IMR-90 (cell line): ENCODE results near the gene SLC4A9. TPM values are rescaled to one million over a fixed set of nuclear protein-coding genes. Genes with fewer than 3 reads are reported as not detected.
A peak's percentile ranks its signal among the peaks of the same experiment; 100 is the strongest.

ENCODE experiments used
- ATAC-seq: fragments of 200-7000 bp; cut with Tn5 transposase; 2 replicates; pipeline ENCODE4 v1.9.1; 2020; ENCODE audit warnings: low read depth, mild to moderate bottlenecking, moderate library complexity
- BruUV-seq: library from RNA; stranded (reverse); fragments of 400-500 nt; replicated peaks from 2 replicates; lab custom pipeline; 2021; lab: Mats Ljungman, UMichigan
- CTCF ChIA-PET: fragments of 300-600 bp; formaldehyde crosslinking; extraction: SDS; loops from one replicate; lab custom pipeline; 2021; ENCODE audit warnings: antibody characterized with exemption; lab: Yijun Ruan, JAX
- POLR2A ChIA-PET: fragments of 300-600 bp; sonication (Branson Sonifier 250); formaldehyde crosslinking; loops from one replicate; lab custom pipeline; 2022; ENCODE audit warnings: antibody characterized with exemption; ENCODE audit not compliant: unreplicated experiment; lab: Charles Lee
- DNase-seq: peaks from one replicate; pipeline ENCODE4 v3.0.0; 2013
- H2AFZ ChIP-seq: replicated peaks from 2 replicates; pipeline ENCODE3; 2013; ENCODE audit warnings: low read length, mild to moderate bottlenecking; ENCODE audit not compliant: poor library complexity
- H2AK5ac ChIP-seq: 2 replicates; pipeline ENCODE4 v1.6.1; 2013; ENCODE audit warnings: low read depth, low read length, inconsistent platforms
- H2AK9ac ChIP-seq: replicated peaks from 2 replicates; pipeline ENCODE3; 2013; ENCODE audit warnings: mild to moderate bottlenecking, low read depth, low read length, moderate library complexity; ENCODE audit not compliant: poor library complexity
- H2BK120ac ChIP-seq: 2 replicates; pipeline ENCODE4 v1.6.1; 2013; ENCODE audit warnings: low read depth, low read length, inconsistent platforms
- H2BK15ac ChIP-seq: 3 replicates; pipeline ENCODE4 v1.6.1; 2013; ENCODE audit warnings: low read depth, low read length, inconsistent platforms
- H2BK20ac ChIP-seq: 2 replicates; pipeline ENCODE4 v1.6.1; 2013; ENCODE audit warnings: low read depth, mild to moderate bottlenecking, inconsistent platforms, low read length, moderate library complexity
- H2BK5ac ChIP-seq: 2 replicates; pipeline ENCODE4 v1.6.1; 2013; ENCODE audit warnings: mild to moderate bottlenecking, low read depth, low read length, inconsistent platforms; ENCODE audit not compliant: poor library complexity, severe bottlenecking
- H3K14ac ChIP-seq: replicated peaks from 2 replicates; pipeline ENCODE4 v1.6.1; 2013; ENCODE audit warnings: low read depth, low read length, inconsistent platforms
- H3K18ac ChIP-seq: 2 replicates; pipeline ENCODE4 v1.6.1; 2013; ENCODE audit warnings: low read depth, low read length, control low read depth
- H3K23ac ChIP-seq: 2 replicates; pipeline ENCODE4 v1.6.1; 2013; ENCODE audit warnings: low read depth, low read length, inconsistent platforms
- H3K27ac ChIP-seq: 2 replicates; pipeline ENCODE4 v1.5.1; 2013; ENCODE audit warnings: mild to moderate bottlenecking, control low read depth, low read length; ENCODE audit not compliant: insufficient read depth
- H3K27me3 ChIP-seq: 2 replicates; pipeline ENCODE4 v1.6.1; 2013; ENCODE audit warnings: low read length; ENCODE audit not compliant: control insufficient read depth, insufficient read depth
- H3K36me3 ChIP-seq: 2 replicates; pipeline ENCODE4 v1.6.1; 2013; ENCODE audit warnings: low read length, mixed read lengths; ENCODE audit not compliant: control insufficient read depth, insufficient read depth
- H3K4ac ChIP-seq: 2 replicates; pipeline ENCODE4 v1.6.1; 2013; ENCODE audit warnings: low read depth, low read length, inconsistent platforms
- H3K4me1 ChIP-seq: 2 replicates; pipeline ENCODE4 v1.6.1; 2013; ENCODE audit warnings: low read length, mixed read lengths; ENCODE audit not compliant: control insufficient read depth, insufficient read depth
- H3K4me2 ChIP-seq: 2 replicates; pipeline ENCODE4 v1.6.1; 2013; ENCODE audit warnings: low read depth, mild to moderate bottlenecking, control low read depth, low read length, moderate library complexity
- H3K4me3 ChIP-seq: 2 replicates; pipeline ENCODE4 v1.5.1; 2013; ENCODE audit warnings: low read depth, mild to moderate bottlenecking, control low read depth, low read length, moderate library complexity; ENCODE audit not compliant: insufficient read depth
- H3K56ac ChIP-seq: 2 replicates; pipeline ENCODE4 v1.6.1; 2013; ENCODE audit warnings: low read length, inconsistent platforms; ENCODE audit not compliant: insufficient read depth; ENCODE audit errors: extremely low read depth
- H3K79me1 ChIP-seq, 2 experiments: 2 replicates each; pipeline ENCODE4 v1.6.1; 2013; ENCODE audit warnings: low read length in 2 of 2, inconsistent platforms in 1 of 2, low read depth in 1 of 2
- H3K9ac ChIP-seq: 2 replicates; pipeline ENCODE4 v1.6.1; 2013; ENCODE audit warnings: low read depth, low read length, control low read depth
- H3K9me1 ChIP-seq: 2 replicates; pipeline ENCODE4 v1.6.1; 2013; ENCODE audit warnings: low read length, inconsistent platforms; ENCODE audit not compliant: insufficient read depth
- H3K9me3 ChIP-seq: 2 replicates; pipeline ENCODE4 v1.6.1; 2013; ENCODE audit warnings: low read length; ENCODE audit not compliant: control insufficient read depth, insufficient read depth
- H4K20me1 ChIP-seq: 2 replicates; pipeline ENCODE4 v1.6.1; 2013; ENCODE audit warnings: low read length, inconsistent platforms; ENCODE audit not compliant: insufficient read depth
- H4K5ac ChIP-seq: 2 replicates; pipeline ENCODE4 v1.6.1; 2013; ENCODE audit warnings: mild to moderate bottlenecking, low read depth, low read length, control low read depth
- H4K8ac ChIP-seq, 2 experiments: 2 replicates each; pipeline ENCODE4 v1.6.1; 2013; ENCODE audit warnings: low read depth in 2 of 2, low read length in 2 of 2, control low read depth in 1 of 2, inconsistent platforms in 1 of 2
- H4K91ac ChIP-seq: 2 replicates; pipeline ENCODE4 v1.6.1; 2013; ENCODE audit warnings: low read depth, low read length, inconsistent platforms; ENCODE audit not compliant: insufficient read depth
- BHLHE40 ChIP-seq: fragments of 150-350 bp; IDR thresholded peaks from 2 replicates; pipeline ENCODE4 v1.6.1; 2016; ENCODE audit warnings: mild to moderate bottlenecking, low read depth, low read length
- CEBPB ChIP-seq: IDR thresholded peaks from 2 replicates; pipeline ENCODE4 v1.6.1; 2012; ENCODE audit warnings: low read depth, low read length, improper control_type of control experiment
- CHD1 ChIP-seq: IDR thresholded peaks from 2 replicates; pipeline ENCODE4 v1.6.1; 2012; ENCODE audit warnings: low read depth, low read length, improper control_type of control experiment
- CTCF ChIP-seq: conservative IDR thresholded peaks from 2 replicates; pipeline ENCODE4 v1.5.1; 2012; ENCODE audit warnings: mild to moderate bottlenecking, low read depth, low read length, improper control_type of control experiment
- ELK1 ChIP-seq: fragments of 150-350 bp; IDR thresholded peaks from 2 replicates; pipeline ENCODE4 v1.6.1; 2016; ENCODE audit warnings: low read depth, mild to moderate bottlenecking, low read length, moderate library complexity, borderline replicate concordance
- MAFK ChIP-seq: IDR thresholded peaks from 2 replicates; pipeline ENCODE4 v1.6.1; 2012; ENCODE audit warnings: low read depth, low read length, improper control_type of control experiment
- MAZ ChIP-seq: IDR thresholded peaks from 2 replicates; pipeline ENCODE4 v1.6.1; 2012; ENCODE audit warnings: low read depth, mild to moderate bottlenecking, low read length, improper control_type of control experiment, moderate library complexity, borderline replicate concordance
- MXI1 ChIP-seq: IDR thresholded peaks from 2 replicates; pipeline ENCODE4 v1.6.1; 2012; ENCODE audit warnings: low read depth, mild to moderate bottlenecking, low read length, moderate library complexity, borderline replicate concordance
- NFE2L2 ChIP-seq: fragments of 150-350 bp; IDR thresholded peaks from 2 replicates; pipeline ENCODE4 v1.6.1; 2016; ENCODE audit warnings: low read depth, mild to moderate bottlenecking, low read length
- RCOR1 ChIP-seq: IDR thresholded peaks from 2 replicates; pipeline ENCODE4 v1.6.1; 2012; ENCODE audit warnings: mild to moderate bottlenecking, low read length, improper control_type of control experiment; ENCODE audit not compliant: insufficient replicate concordance
- RFX5 ChIP-seq: IDR thresholded peaks from 2 replicates; pipeline ENCODE4 v1.8.0; 2012; ENCODE audit warnings: low read depth, mild to moderate bottlenecking, low read length, moderate library complexity
- WGBS, 2 experiments: methylation state at CpG; one replicate each; pipeline versions ENCODE4 v1.1.5 to v1.1.7; 2013; ENCODE audit warnings: missing lambda C conversion rate in 2 of 2; ENCODE audit not compliant: insufficient read length in 1 of 2; ENCODE audit errors: extremely low coverage in 2 of 2; 5-methylcytosine and 5-hydroxymethylcytosine counted together
- dilution Hi-C: fragments of 300-500 bp; cut with HindIII; formaldehyde crosslinking; loops from one replicate; pipeline ENCODE4 v1.14.3; 2018; ENCODE audit warnings: low sequenced_read_pairs; ENCODE audit not compliant: unreplicated experiment
- in situ Hi-C: fragments of 300-500 bp; cut with MboI; formaldehyde crosslinking; loops from 3 replicates; pipeline ENCODE4 v1.14.3; 2019; ENCODE audit warnings: low sequenced_read_pairs, inconsistent platforms, mixed read lengths
- intact Hi-C: fragments of 100-400 bp; cut with micrococcal nuclease; formaldehyde crosslinking; loops from 2 replicates; pipeline ENCODE4 v1.10.0; 2022
- polyA plus RNA-seq, 3 experiments: library from polyadenylated mRNA; depleted of rRNA; stranded (reverse); fragments of >200 nt; gene quantifications; 2 replicates each; pipeline ENCODE4 v1.2.3, GENCODE V29; 2012; ENCODE audit warnings: low replicate concordance in 1 of 3
- total RNA-seq: library from RNA; depleted of rRNA; stranded (reverse); fragments of >200 nt; gene quantifications from 2 replicates; pipeline ENCODE4 v1.2.3, GENCODE V29; 2012
- TF ChIP-seq, protein P1 (sequence below): fragments of 150-350 bp; IDR thresholded peaks from 2 replicates; pipeline ENCODE4 v1.6.1; 2017; ENCODE audit warnings: mild to moderate bottlenecking, antibody characterized with exemption, low read length, low read depth

Gene SLC4A9
- total and polyA plus RNA-seq, 2 of the 4 experiments (the other 2 are of a cell fraction): not detected

GRCh38 chr5:140418862-140419520 lies 59.0 kb downstream of the SLC4A9 start:
- H4K20me1 ChIP-seq: peaks cover 28% of the 10 kb centered on the region
- H2BK15ac ChIP-seq: no peak overlapping the region
- H2AK9ac ChIP-seq: no peak overlapping the region
- no peak overlapping the region for H3K23ac ChIP-seq
- H3K36me3 ChIP-seq: no peaks in the 10 kb centered on the region
- H2AK5ac ChIP-seq: no peak overlapping the region
- TF ChIP-seq, protein P1, sequence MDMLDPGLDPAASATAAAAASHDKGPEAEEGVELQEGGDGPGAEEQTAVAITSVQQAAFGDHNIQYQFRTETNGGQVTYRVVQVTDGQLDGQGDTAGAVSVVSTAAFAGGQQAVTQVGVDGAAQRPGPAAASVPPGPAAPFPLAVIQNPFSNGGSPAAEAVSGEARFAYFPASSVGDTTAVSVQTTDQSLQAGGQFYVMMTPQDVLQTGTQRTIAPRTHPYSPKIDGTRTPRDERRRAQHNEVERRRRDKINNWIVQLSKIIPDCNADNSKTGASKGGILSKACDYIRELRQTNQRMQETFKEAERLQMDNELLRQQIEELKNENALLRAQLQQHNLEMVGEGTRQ: no peak
- TF ChIP-seq MAFK (no peak), NFE2L2 (no peak), MXI1 (no peak), CHD1 (no peak), BHLHE40 (no peak), MAZ (no peak), CTCF (no peak), ELK1 (no peak), RCOR1 (no peak), CEBPB (no peak), RFX5 (no peak)
- H4K91ac ChIP-seq: no peak overlapping the region
- H3K9me1 ChIP-seq: 0 out of 2 replicates have a peak, but pooled peaks cover 3% of the 10 kb centered on the region
- no peak overlapping the region for H4K5ac ChIP-seq
- no peak; the same call in 1 of the 2 replicates for ATAC-seq
- peaks cover 17 to 61% of the 10 kb centered on the region in 2 experiments for H3K79me1 ChIP-seq
- H3K9me3 ChIP-seq: no peaks in the 10 kb centered on the region
- H3K4me2 ChIP-seq: no peak overlapping the region
- no peak overlapping the region for H4K8ac ChIP-seq
- no peak overlapping the region for H3K27ac ChIP-seq
- no peak overlapping the region for H3K14ac ChIP-seq
- dilution Hi-C loops (no loop called here), in situ Hi-C loops (no loop called here), intact Hi-C loops (loop anchor here (1.0 kb wide), 1 partner anchor 33 kb away; no protein-coding TSS in a partner anchor)
- no peak overlapping the region for H2AFZ ChIP-seq
- no peak overlapping the region for H3K4ac ChIP-seq
- no peak overlapping the region for H3K4me3 ChIP-seq
- CTCF ChIA-PET: no interaction called here
- peak; percentile 9 for DNase-seq
- H3K9ac ChIP-seq: no peak overlapping the region
- WGBS, 2 experiments: no CpG with 5 or more reads among the region's 1 CpG
- POLR2A ChIA-PET: interaction anchor here (0.7 kb wide), 1 partner anchor 895 kb away, joined by 10 read pairs; no protein-coding TSS in a partner anchor
- no peak overlapping the region for H2BK5ac ChIP-seq
- no peaks in the 10 kb centered on the region for H3K4me1 ChIP-seq
- H3K27me3 ChIP-seq: no peaks in the 10 kb centered on the region
- no peak overlapping the region for H3K18ac ChIP-seq
- no peak overlapping the region for H2BK20ac ChIP-seq
- no TSS peak for BruUV-seq
- no peak overlapping the region for H3K56ac ChIP-seq
- no peak overlapping the region for H2BK120ac ChIP-seq
